ENCODE data around the gene MB21D2.

Gene MB21D2

DNA sequence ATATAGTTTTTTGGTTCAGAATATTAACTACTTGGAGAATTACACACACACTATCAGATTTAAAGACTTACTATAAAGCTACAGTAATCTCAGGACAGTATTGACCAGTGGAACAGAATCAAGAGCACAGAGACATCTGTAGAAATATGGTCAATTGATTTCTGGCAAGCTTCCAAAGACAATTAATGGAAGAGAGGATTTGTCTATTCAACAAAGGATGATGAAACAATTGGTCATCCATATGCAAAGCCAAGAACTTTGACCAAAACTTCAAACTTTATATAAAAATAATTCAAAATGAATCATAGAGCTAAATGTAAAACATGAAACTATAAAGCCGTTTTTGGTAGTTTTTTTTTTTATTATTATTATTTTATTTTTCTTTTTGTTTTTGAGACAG, 29.8 kb upstream of the MB21D2 start:
- TF ChIP-seq, protein P1, sequence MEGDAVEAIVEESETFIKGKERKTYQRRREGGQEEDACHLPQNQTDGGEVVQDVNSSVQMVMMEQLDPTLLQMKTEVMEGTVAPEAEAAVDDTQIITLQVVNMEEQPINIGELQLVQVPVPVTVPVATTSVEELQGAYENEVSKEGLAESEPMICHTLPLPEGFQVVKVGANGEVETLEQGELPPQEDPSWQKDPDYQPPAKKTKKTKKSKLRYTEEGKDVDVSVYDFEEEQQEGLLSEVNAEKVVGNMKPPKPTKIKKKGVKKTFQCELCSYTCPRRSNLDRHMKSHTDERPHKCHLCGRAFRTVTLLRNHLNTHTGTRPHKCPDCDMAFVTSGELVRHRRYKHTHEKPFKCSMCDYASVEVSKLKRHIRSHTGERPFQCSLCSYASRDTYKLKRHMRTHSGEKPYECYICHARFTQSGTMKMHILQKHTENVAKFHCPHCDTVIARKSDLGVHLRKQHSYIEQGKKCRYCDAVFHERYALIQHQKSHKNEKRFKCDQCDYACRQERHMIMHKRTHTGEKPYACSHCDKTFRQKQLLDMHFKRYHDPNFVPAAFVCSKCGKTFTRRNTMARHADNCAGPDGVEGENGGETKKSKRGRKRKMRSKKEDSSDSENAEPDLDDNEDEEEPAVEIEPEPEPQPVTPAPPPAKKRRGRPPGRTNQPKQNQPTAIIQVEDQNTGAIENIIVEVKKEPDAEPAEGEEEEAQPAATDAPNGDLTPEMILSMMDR (IDR thresholded peaks at IDR 0.05; ENCODE audit: control insufficient read depth, insufficient read depth, low read depth, low read length, missing control alignments), result no peak
- no peak for DNase-seq (ENCODE audit: low read depth)

DNA sequence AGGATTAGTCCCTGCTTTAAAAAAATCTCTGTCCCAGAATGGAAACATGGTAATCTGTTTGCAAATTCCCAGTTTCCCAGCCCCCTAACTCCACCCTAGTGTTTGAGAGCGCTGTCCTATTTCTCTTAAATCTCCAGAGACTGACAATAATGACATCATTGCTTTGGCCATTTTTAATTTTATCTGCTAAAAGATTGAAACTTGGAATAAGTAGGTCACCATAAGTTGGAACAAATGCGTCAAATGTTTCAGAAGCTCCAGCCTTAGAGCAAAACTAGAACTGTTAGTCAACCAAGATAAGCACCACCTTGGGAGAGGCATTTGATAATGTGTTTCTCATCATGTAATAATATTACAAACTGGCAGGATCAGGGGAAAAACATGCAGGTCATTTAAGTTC, 25.7 kb upstream of the MB21D2 start:
- DNase-seq (ENCODE audit: low read depth), result peak; percentile 51
- TF ChIP-seq, protein P1 (IDR thresholded peaks at IDR 0.05; ENCODE audit: control insufficient read depth, insufficient read depth, low read depth, low read length, missing control alignments), result no peak
- no peak overlapping the region for H3K4me3 ChIP-seq (ENCODE audit: control insufficient read depth, low read depth, low read length)

More for the DNA sequence above, 29.8 kb upstream of the MB21D2 start:
- H3K4me3 ChIP-seq (ENCODE audit: control insufficient read depth, low read depth, low read length), result no peak overlapping the region

DNA sequence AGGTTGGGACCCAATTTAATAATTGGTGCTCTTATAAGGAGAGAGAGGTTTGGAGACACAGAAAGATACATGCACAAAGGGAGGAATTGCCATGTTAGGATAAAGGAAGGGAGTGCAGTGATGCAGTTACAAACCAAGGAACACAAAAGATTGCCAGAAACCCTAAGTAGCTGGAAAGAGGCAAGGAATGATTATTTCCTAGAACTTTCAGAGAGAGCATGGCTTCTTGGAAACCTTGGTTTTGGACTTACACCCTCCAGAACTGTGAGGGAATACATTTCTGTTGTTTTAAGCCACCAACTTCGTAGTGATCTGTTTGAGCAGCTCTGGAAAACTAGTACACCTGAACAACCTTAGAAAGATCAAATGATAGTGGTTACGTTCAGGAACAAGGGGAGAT, 25.0 kb upstream of the MB21D2 start:
- H3K4me3 ChIP-seq (ENCODE audit: control insufficient read depth, low read depth, low read length), result no peak overlapping the region
- TF ChIP-seq, protein P1 (IDR thresholded peaks at IDR 0.05; ENCODE audit: control insufficient read depth, insufficient read depth, low read depth, low read length, missing control alignments), result no peak
- DNase-seq (ENCODE audit: low read depth), result no peak

- H3K4me3 ChIP-seq (ENCODE audit: control insufficient read depth, low read depth, low read length), result no peak overlapping the region
- TF ChIP-seq, protein P1 (IDR thresholded peaks at IDR 0.05; ENCODE audit: control insufficient read depth, insufficient read depth, low read depth, low read length, missing control alignments), result no peak
- no peak for DNase-seq (ENCODE audit: low read depth)
Observed at GRCh38 chr3:192940129-192940528, 22.5 kb upstream of the MB21D2 start.

DNA sequence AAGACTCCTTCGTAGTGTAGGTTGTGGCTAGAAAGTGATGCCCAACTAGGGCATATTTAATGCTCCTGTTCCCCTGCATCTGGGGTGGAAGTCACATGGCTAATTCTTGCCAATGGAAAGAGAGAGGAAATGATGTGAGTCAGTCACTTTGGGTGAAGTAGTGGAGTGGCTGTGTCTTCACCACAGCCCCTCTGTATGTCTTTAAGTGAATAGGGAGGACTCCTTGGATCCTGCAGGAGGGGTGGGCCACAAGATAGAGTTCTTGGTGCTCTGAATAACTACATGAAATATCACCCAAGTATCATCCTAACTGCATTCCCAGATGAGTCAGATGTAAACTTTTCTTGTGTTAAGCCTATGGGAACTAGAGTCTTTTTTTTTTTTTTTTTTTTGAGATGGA, 17.8 kb upstream of the MB21D2 start:
- no peak for DNase-seq (ENCODE audit: low read depth)
- TF ChIP-seq, protein P1 (IDR thresholded peaks at IDR 0.05; ENCODE audit: control insufficient read depth, insufficient read depth, low read depth, low read length, missing control alignments), result no peak
- H3K4me3 ChIP-seq (ENCODE audit: control insufficient read depth, low read depth, low read length), result no peak overlapping the region

- DNase-seq (ENCODE audit: low read depth), result no peak
- H3K4me3 ChIP-seq (ENCODE audit: control insufficient read depth, low read depth, low read length), result no peak overlapping the region
- TF ChIP-seq, protein P1 (IDR thresholded peaks at IDR 0.05; ENCODE audit: control insufficient read depth, insufficient read depth, low read depth, low read length, missing control alignments), result no peak
Observed at GRCh38 chr3:192933779-192934460, 16.3 kb upstream of the MB21D2 start.

Measured in AG09309 (cell line).